Activated CD4-positive, alpha-beta T cell treated with anti-CD3 and anti-CD28 coated beads, Interleukin-2, amount 10 ng/mL, durations not matched to agents 7 days and 5 days (primary cell): ENCODE data around the gene SYNDIG1. TPM values are rescaled to one million over a fixed set of nuclear protein-coding genes. Genes with fewer than 3 reads are reported as not detected.

Source experiments
- CTCF ChIA-PET: fragments of 350-600 bp; sonication (Branson Sonifier 250); formaldehyde crosslinking; loops from one replicate; lab custom pipeline; 2021; ENCODE audit warnings: antibody characterized with exemption; lab: Charles Lee
- POLR2A ChIA-PET: fragments of 350-600 bp; sonication (Branson Sonifier 250); formaldehyde crosslinking; loops from one replicate; lab custom pipeline; 2021; ENCODE audit warnings: antibody characterized with exemption; lab: Charles Lee
- DNase-seq: peaks from one replicate; pipeline ENCODE4 v3.0.0-alpha.2; 2020
- H3K27ac Mint-ChIP-seq: one replicate; pipeline ENCODE4 v1.8.0; 2021; ENCODE audit warnings: mild to moderate bottlenecking, moderate library complexity, mixed read lengths
- H3K27me3 Mint-ChIP-seq: one replicate; pipeline ENCODE4 v1.8.0; 2021; ENCODE audit warnings: mixed read lengths
- H3K36me3 Mint-ChIP-seq: one replicate; pipeline ENCODE4 v1.8.0; 2021; ENCODE audit warnings: low read depth, mixed read lengths
- H3K4me1 Mint-ChIP-seq: one replicate; pipeline ENCODE4 v1.8.0; 2021; ENCODE audit warnings: mixed read lengths
- H3K4me3 Mint-ChIP-seq: one replicate; pipeline ENCODE4 v1.8.0; 2021; ENCODE audit warnings: mild to moderate bottlenecking, moderate library complexity, mixed read lengths
- H3K9me3 Mint-ChIP-seq: one replicate; pipeline ENCODE4 v1.8.0; 2021; ENCODE audit warnings: mixed read lengths
- total RNA-seq, 2 experiments: library from RNA; stranded (reverse); gene quantifications; one replicate each; pipeline ENCODE4 v1.2.3, GENCODE V29; 2021

SYNDIG1 gene
- total RNA-seq, 2 experiments from 2014 or later: not detected

- Mint-ChIP-seq H3K27ac (no peak overlapping the region), H3K4me1 (no peaks in the 10 kb centered on the region)
- CTCF ChIA-PET: no interaction called here
Measured at GRCh38 chr20:24679448-24680047, 210.1 kb downstream of the SYNDIG1 start.

GRCh38 chr20:24681634-24682495, 212.4 kb downstream of the SYNDIG1 start:
- Mint-ChIP-seq H3K4me1 (no peaks in the 10 kb centered on the region), H3K4me3 (no peak overlapping the region), H3K27me3 (peaks cover 4% of the 10 kb centered on the region), H3K9me3 (no peaks in the 10 kb centered on the region), H3K36me3 (no peaks in the 10 kb centered on the region), H3K27ac (no peak overlapping the region)
- CTCF ChIA-PET: no interaction called here
- POLR2A ChIA-PET: no interaction called here
- no peak for DNase-seq

More at GRCh38 chr20:24679448-24680047, 210.1 kb downstream of the SYNDIG1 start:
- H3K4me3 Mint-ChIP-seq: no peak overlapping the region
- no peaks in the 10 kb centered on the region for H3K36me3 Mint-ChIP-seq
- H3K27me3 Mint-ChIP-seq: no peaks in the 10 kb centered on the region
- H3K9me3 Mint-ChIP-seq: no peaks in the 10 kb centered on the region
- POLR2A ChIA-PET: no interaction called here
- no peak for DNase-seq

GRCh38 chr20:24682496-24682985, 213.1 kb downstream of the SYNDIG1 start:
- CTCF ChIA-PET: no interaction called here
- no peak for DNase-seq
- POLR2A ChIA-PET: no interaction called here
- Mint-ChIP-seq H3K9me3 (no peaks in the 10 kb centered on the region), H3K27me3 (peaks cover 4% of the 10 kb centered on the region), H3K36me3 (no peaks in the 10 kb centered on the region), H3K4me3 (no peak overlapping the region), H3K27ac (no peak overlapping the region), H3K4me1 (no peaks in the 10 kb centered on the region)

- ChIA-PET CTCF (no interaction called here), POLR2A (no interaction called here)
- Mint-ChIP-seq H3K4me1 (no peaks in the 10 kb centered on the region), H3K4me3 (no peak overlapping the region), H3K27ac (no peak overlapping the region), H3K36me3 (no peaks in the 10 kb centered on the region), H3K9me3 (no peaks in the 10 kb centered on the region), H3K27me3 (peaks cover 4% of the 10 kb centered on the region)
- DNase-seq: no peak
Measured at GRCh38 chr20:24683676-24684075, 214.2 kb downstream of the SYNDIG1 start.

GRCh38 chr20:24684421-24684871, 215.0 kb downstream of the SYNDIG1 start:
- Mint-ChIP-seq H3K36me3 (no peaks in the 10 kb centered on the region), H3K4me1 (no peaks in the 10 kb centered on the region), H3K27ac (no peak overlapping the region), H3K9me3 (no peaks in the 10 kb centered on the region), H3K27me3 (peaks cover 5% of the 10 kb centered on the region), H3K4me3 (no peak overlapping the region)
- DNase-seq: no peak
- ChIA-PET POLR2A (no interaction called here), CTCF (no interaction called here)

GRCh38 chr20:24684956-24685691, 215.7 kb downstream of the SYNDIG1 start:
- Mint-ChIP-seq H3K27ac (no peak overlapping the region), H3K4me1 (no peaks in the 10 kb centered on the region), H3K27me3 (peaks cover 8% of the 10 kb centered on the region), H3K4me3 (no peak overlapping the region), H3K9me3 (no peaks in the 10 kb centered on the region), H3K36me3 (no peaks in the 10 kb centered on the region)
- POLR2A ChIA-PET: interaction anchor here (0.6 kb wide), 1 partner anchor 17 kb away, joined by 3 read pairs; no protein-coding TSS in a partner anchor
- no peak for DNase-seq
- CTCF ChIA-PET: interaction anchor here (0.7 kb wide), 1 partner anchor 1178 kb away, joined by 3 read pairs; no protein-coding TSS in a partner anchor

GRCh38 chr20:24685736-24686135, 216.3 kb downstream of the SYNDIG1 start:
- no peak for DNase-seq
- peaks cover 11% of the 10 kb centered on the region for H3K27me3 Mint-ChIP-seq
- no peak overlapping the region for H3K27ac Mint-ChIP-seq
- H3K4me1 Mint-ChIP-seq: no peaks in the 10 kb centered on the region
- CTCF ChIA-PET: interaction anchor here (0.7 kb wide), 1 partner anchor 1178 kb away, joined by 3 read pairs; no protein-coding TSS in a partner anchor
- no peaks in the 10 kb centered on the region for H3K9me3 Mint-ChIP-seq
- no peaks in the 10 kb centered on the region for H3K36me3 Mint-ChIP-seq
- POLR2A ChIA-PET: interaction anchor here (0.6 kb wide), 1 partner anchor 17 kb away, joined by 3 read pairs; no protein-coding TSS in a partner anchor
- H3K4me3 Mint-ChIP-seq: no peak overlapping the region

GRCh38 chr20:24686156-24686555, 216.7 kb downstream of the SYNDIG1 start:
- DNase-seq: no peak
- Mint-ChIP-seq H3K36me3 (no peaks in the 10 kb centered on the region), H3K27me3 (peaks cover 11% of the 10 kb centered on the region), H3K4me3 (no peak overlapping the region), H3K27ac (no peak overlapping the region), H3K9me3 (no peaks in the 10 kb centered on the region), H3K4me1 (no peaks in the 10 kb centered on the region)
- CTCF ChIA-PET: no interaction called here
- POLR2A ChIA-PET: interaction anchor here (0.6 kb wide), 1 partner anchor 18 kb away, joined by 3 read pairs; no protein-coding TSS in a partner anchor

GRCh38 chr20:24690408-24690807, 221.0 kb downstream of the SYNDIG1 start:
- Mint-ChIP-seq H3K4me3 (no peak overlapping the region), H3K9me3 (no peaks in the 10 kb centered on the region), H3K27ac (no peak overlapping the region), H3K36me3 (no peaks in the 10 kb centered on the region), H3K4me1 (no peaks in the 10 kb centered on the region), H3K27me3 (peaks cover 11% of the 10 kb centered on the region)
- CTCF ChIA-PET: interaction anchor here (0.7 kb wide), 1 partner anchor 32 kb away, joined by 3 read pairs; no protein-coding TSS in a partner anchor
- no peak for DNase-seq
- POLR2A ChIA-PET: no interaction called here

- H3K4me1 Mint-ChIP-seq: no peaks in the 10 kb centered on the region
- H3K4me3 Mint-ChIP-seq: no peak overlapping the region
- POLR2A ChIA-PET: no interaction called here
- no peak for DNase-seq
- peaks cover 7% of the 10 kb centered on the region for H3K27me3 Mint-ChIP-seq
- no peaks in the 10 kb centered on the region for H3K9me3 Mint-ChIP-seq
- CTCF ChIA-PET: no interaction called here
- H3K27ac Mint-ChIP-seq: no peak overlapping the region
- no peaks in the 10 kb centered on the region for H3K36me3 Mint-ChIP-seq
Measured at GRCh38 chr20:24691901-24692351, 222.5 kb downstream of the SYNDIG1 start.

- no peak for DNase-seq
- CTCF ChIA-PET: no interaction called here
- no peaks in the 10 kb centered on the region for H3K36me3 Mint-ChIP-seq
- no peaks in the 10 kb centered on the region for H3K9me3 Mint-ChIP-seq
- no peaks in the 10 kb centered on the region for H3K4me1 Mint-ChIP-seq
- POLR2A ChIA-PET: interaction anchor here (0.5 kb wide), 1 partner anchor 153 kb away, joined by 4 read pairs; no protein-coding TSS in a partner anchor
- H3K27me3 Mint-ChIP-seq: peaks cover 7% of the 10 kb centered on the region
- no peak overlapping the region for H3K4me3 Mint-ChIP-seq
- H3K27ac Mint-ChIP-seq: no peak overlapping the region
Measured at GRCh38 chr20:24692446-24693200, 223.2 kb downstream of the SYNDIG1 start.
